Natural killer cell (primary cell): ENCODE data around the gene RHCG. TPM values are rescaled to one million over a fixed set of nuclear protein-coding genes. Genes with fewer than 3 reads are reported as not detected.

Experiments
- ATAC-seq, 3 donors: fragments of 150-1000 bp in 2 of 3; fragments of 200-7000 bp in 1 of 3; cut with Tn5 transposase; 1 replicate in 1 of 3; 2 replicates in 2 of 3; pipeline ENCODE4 v1.10.0; 2021; ENCODE audit warnings: mild to moderate bottlenecking in 2 of 3, moderate library complexity in 2 of 3
- DNase-seq, 2 donors: peaks; one replicate each; pipeline versions ENCODE4 v3.0.0 to v3.0.0-alpha.2; 2013 to 2021; ENCODE audit warnings: mixed read lengths in 1 of 2
- H3K27ac ChIP-seq: one replicate; pipeline ENCODE4 v1.5.1; 2013; ENCODE audit warnings: mild to moderate bottlenecking, low read length
- H3K27me3 ChIP-seq: one replicate; pipeline ENCODE4 v1.6.1; 2013; ENCODE audit warnings: low read length; ENCODE audit not compliant: control insufficient read depth, insufficient read depth
- H3K36me3 ChIP-seq: one replicate; pipeline ENCODE4 v1.6.1; 2013; ENCODE audit warnings: low read length; ENCODE audit not compliant: control insufficient read depth, insufficient read depth
- H3K4me1 ChIP-seq: one replicate; pipeline ENCODE4 v1.6.1; 2013; ENCODE audit warnings: low read length; ENCODE audit not compliant: control insufficient read depth, insufficient read depth
- H3K4me3 ChIP-seq: one replicate; pipeline ENCODE4 v1.5.1; 2013; ENCODE audit warnings: low read length
- H3K9me3 ChIP-seq: one replicate; pipeline ENCODE4 v1.6.1; 2013; ENCODE audit warnings: low read length; ENCODE audit not compliant: control insufficient read depth, insufficient read depth
- H3K27ac Mint-ChIP-seq, 2 donors: one replicate each; pipeline ENCODE4 v1.8.0; 2022; ENCODE audit warnings: mild to moderate bottlenecking in 2 of 2, mixed read lengths in 2 of 2, moderate library complexity in 1 of 2
- H3K27me3 Mint-ChIP-seq, 2 donors: one replicate each; pipeline ENCODE4 v1.8.0; 2022; ENCODE audit warnings: low read depth in 2 of 2, mixed read lengths in 2 of 2
- H3K36me3 Mint-ChIP-seq: one replicate; pipeline ENCODE4 v1.8.0; 2022; ENCODE audit warnings: mixed read lengths
- H3K4me1 Mint-ChIP-seq, 2 donors: one replicate each; pipeline ENCODE4 v1.8.0; 2022; ENCODE audit warnings: mixed read lengths in 2 of 2
- H3K4me3 Mint-ChIP-seq: one replicate; pipeline ENCODE4 v1.8.0; 2022; ENCODE audit warnings: mild to moderate bottlenecking, moderate library complexity, mixed read lengths
- H3K9me3 Mint-ChIP-seq, 2 donors: one replicate each; pipeline ENCODE4 v1.8.0; 2022; ENCODE audit warnings: mixed read lengths in 2 of 2
- CTCF ChIP-seq: fragments of 200-600 bp; IDR thresholded peaks from one replicate; pipeline ENCODE4 v1.8.0; 2022; ENCODE audit warnings: antibody characterized with exemption
- WGBS: methylation state at CpG from one replicate; pipeline ENCODE4 v1.1.7; 2013; ENCODE audit warnings: missing lambda C conversion rate; ENCODE audit not compliant: insufficient coverage; 5-methylcytosine and 5-hydroxymethylcytosine counted together
- intact Hi-C: fragments of 100-400 bp; cut with micrococcal nuclease; formaldehyde crosslinking; loops from one replicate; pipeline ENCODE4 v1.14.2; 2022
- total RNA-seq, 4 donors: library from RNA; stranded (reverse); fragments of 120-200 nt in 1 of 4; gene quantifications; one replicate each; pipeline versions ENCODE4 v1.2.3 to v1.2.4, GENCODE V29; 2013 to 2022

The RHCG gene
- total RNA-seq, 3 donors from 2014 or later (not counting 1 experiment from before 2014, with no cell fraction given): not detected

- H3K27me3 Mint-ChIP-seq: peaks cover 30 to 44% of the 10 kb centered on the region in 2 donors
- intact Hi-C loops: no loop called here
- no peak overlapping the region for H3K27ac Mint-ChIP-seq
- DNase-seq: no peak
- H3K27me3 ChIP-seq: no peaks in the 10 kb centered on the region
- WGBS: 88% methylated on average over 2 of the region's 2 CpGs
- no peaks in the 10 kb centered on the region for H3K4me1 ChIP-seq
- no peak for TF ChIP-seq CTCF
- no peaks in the 10 kb centered on the region for H3K4me1 Mint-ChIP-seq
- H3K4me3 Mint-ChIP-seq: no peak overlapping the region
- peaks cover 4% of the 10 kb centered on the region for H3K9me3 ChIP-seq
- no peaks in the 10 kb centered on the region for H3K36me3 ChIP-seq
- no peak overlapping the region for H3K4me3 ChIP-seq
- H3K9me3 Mint-ChIP-seq: peaks cover 4 to 7% of the 10 kb centered on the region in 2 donors
- no peak for ATAC-seq
- no peak overlapping the region for H3K27ac ChIP-seq
- H3K36me3 Mint-ChIP-seq: peaks cover 9% of the 10 kb centered on the region
Measured at GRCh38 chr15:89539027-89539426, 42.6 kb upstream of the RHCG start.

- H3K36me3 ChIP-seq: no peaks in the 10 kb centered on the region
- H3K4me3 ChIP-seq: no peak overlapping the region
- ATAC-seq: no peak
- no peak overlapping the region for H3K4me3 Mint-ChIP-seq
- no peaks in the 10 kb centered on the region for H3K27me3 ChIP-seq
- H3K4me1 Mint-ChIP-seq: no peaks in the 10 kb centered on the region
- H3K9me3 ChIP-seq: peaks cover 4% of the 10 kb centered on the region
- no peak overlapping the region for H3K27ac Mint-ChIP-seq
- no peak overlapping the region for H3K27ac ChIP-seq
- H3K36me3 Mint-ChIP-seq: peaks cover 9% of the 10 kb centered on the region
- peaks cover 4 to 7% of the 10 kb centered on the region in 2 donors for H3K9me3 Mint-ChIP-seq
- H3K4me1 ChIP-seq: no peaks in the 10 kb centered on the region
- WGBS: 96% methylated on average over 2 of the region's 4 CpGs
- no peak for DNase-seq
- peaks cover 16 to 29% of the 10 kb centered on the region in 2 donors for H3K27me3 Mint-ChIP-seq
- intact Hi-C loops: no loop called here
- TF ChIP-seq CTCF: no peak
Measured at GRCh38 chr15:89533861-89534544, 37.6 kb upstream of the RHCG start.

GRCh38 chr15:89531796-89532537, 35.6 kb upstream of the RHCG start:
- H3K4me3 Mint-ChIP-seq: no peak overlapping the region
- no peak overlapping the region for H3K27ac Mint-ChIP-seq
- no peak overlapping the region for H3K27ac ChIP-seq
- H3K36me3 Mint-ChIP-seq: no peaks in the 10 kb centered on the region
- intact Hi-C loops: no loop called here
- H3K27me3 ChIP-seq: no peaks in the 10 kb centered on the region
- H3K4me1 Mint-ChIP-seq: no peaks in the 10 kb centered on the region
- no peaks in the 10 kb centered on the region for H3K9me3 Mint-ChIP-seq
- WGBS: 85% methylated on average over 6 of the region's 6 CpGs
- no peak overlapping the region for H3K4me3 ChIP-seq
- no peaks in the 10 kb centered on the region for H3K4me1 ChIP-seq
- no peak for ATAC-seq
- H3K36me3 ChIP-seq: no peaks in the 10 kb centered on the region
- H3K27me3 Mint-ChIP-seq: peaks cover 8 to 18% of the 10 kb centered on the region in 2 donors
- H3K9me3 ChIP-seq: no peaks in the 10 kb centered on the region
- no peak for TF ChIP-seq CTCF
- no peak for DNase-seq
